NCI-H510A (cell line): Measurements from ENCODE around the gene SLC25A11.
"Not testable (repeated sequence)": the region's sequence is repeated elsewhere in the genome, so short reads cannot be mapped to it uniquely, and the experiment has no call there.

Source experiments
- DNase-seq: peaks from one replicate; lab custom pipeline; 2025; lab: John Stamatoyannopoulos, UW

The SLC25A11 gene

GRCh38 chr17:4945176-4945943 is 5.5 kb upstream of the SLC25A11 start:
- no peak for DNase-seq

GRCh38 chr17:4944554-4945175 is 4.8 kb upstream of the SLC25A11 start:
- no peak for DNase-seq

GRCh38 chr17:4944163-4944553 is 4.3 kb upstream of the SLC25A11 start:
- no peak for DNase-seq

GRCh38 chr17:4942760-4943508 is 3.1 kb upstream of the SLC25A11 start:
- no peak for DNase-seq

GRCh38 chr17:4941319-4941610 is 1.4 kb upstream of the SLC25A11 start:
- no peak for DNase-seq

GRCh38 chr17:4940555-4941318 is 891 bp upstream of the SLC25A11 start:
- DNase-seq: peak; percentile 81

GRCh38 chr17:4939546-4939795 is 375 bp downstream of the SLC25A11 start:
- no peak for DNase-seq

- no peak for DNase-seq
Observed at GRCh38 chr17:4938688-4939545, 929 bp downstream of the SLC25A11 start.

- no peak for DNase-seq
Observed at GRCh38 chr17:4938069-4938491, 1.8 kb downstream of the SLC25A11 start.

- no peak for DNase-seq
Observed at GRCh38 chr17:4937553-4937952, 2.3 kb downstream of the SLC25A11 start.

GRCh38 chr17:4936436-4936835 is 3.4 kb downstream of the SLC25A11 start:
- no peak for DNase-seq

GRCh38 chr17:4935650-4936049 is 4.2 kb downstream of the SLC25A11 start:
- DNase-seq: no peak

- DNase-seq: no peak
Observed at GRCh38 chr17:4934173-4934979, 5.5 kb downstream of the SLC25A11 start.

GRCh38 chr17:4933646-4934045 is 6.2 kb downstream of the SLC25A11 start:
- no peak for DNase-seq

GRCh38 chr17:4932756-4933155 is 7.1 kb downstream of the SLC25A11 start:
- no peak for DNase-seq

- DNase-seq: no peak
Observed at GRCh38 chr17:4931963-4932362, 7.9 kb downstream of the SLC25A11 start, which contains the start of gene GP1BA. TSS of gene GP1BA (plus strand) at chr17:4932277. CDS start at chr17:4932605, 328 bp downstream.

GRCh38 chr17:4928881-4929280 is 11.0 kb downstream of the SLC25A11 start:
- no peak for DNase-seq

GRCh38 chr17:4926577-4927335 is 13.1 kb downstream of the SLC25A11 start:
- not testable (repeated sequence) for DNase-seq

- no peak for DNase-seq
Observed at GRCh38 chr17:4921320-4921719, 18.5 kb downstream of the SLC25A11 start.
